ENCODE results near the gene NTMT1.

GRCh38 chr9:129656795-129657390 is 30.9 kb downstream of the NTMT1 start:
- TF ChIP-seq, protein P1, sequence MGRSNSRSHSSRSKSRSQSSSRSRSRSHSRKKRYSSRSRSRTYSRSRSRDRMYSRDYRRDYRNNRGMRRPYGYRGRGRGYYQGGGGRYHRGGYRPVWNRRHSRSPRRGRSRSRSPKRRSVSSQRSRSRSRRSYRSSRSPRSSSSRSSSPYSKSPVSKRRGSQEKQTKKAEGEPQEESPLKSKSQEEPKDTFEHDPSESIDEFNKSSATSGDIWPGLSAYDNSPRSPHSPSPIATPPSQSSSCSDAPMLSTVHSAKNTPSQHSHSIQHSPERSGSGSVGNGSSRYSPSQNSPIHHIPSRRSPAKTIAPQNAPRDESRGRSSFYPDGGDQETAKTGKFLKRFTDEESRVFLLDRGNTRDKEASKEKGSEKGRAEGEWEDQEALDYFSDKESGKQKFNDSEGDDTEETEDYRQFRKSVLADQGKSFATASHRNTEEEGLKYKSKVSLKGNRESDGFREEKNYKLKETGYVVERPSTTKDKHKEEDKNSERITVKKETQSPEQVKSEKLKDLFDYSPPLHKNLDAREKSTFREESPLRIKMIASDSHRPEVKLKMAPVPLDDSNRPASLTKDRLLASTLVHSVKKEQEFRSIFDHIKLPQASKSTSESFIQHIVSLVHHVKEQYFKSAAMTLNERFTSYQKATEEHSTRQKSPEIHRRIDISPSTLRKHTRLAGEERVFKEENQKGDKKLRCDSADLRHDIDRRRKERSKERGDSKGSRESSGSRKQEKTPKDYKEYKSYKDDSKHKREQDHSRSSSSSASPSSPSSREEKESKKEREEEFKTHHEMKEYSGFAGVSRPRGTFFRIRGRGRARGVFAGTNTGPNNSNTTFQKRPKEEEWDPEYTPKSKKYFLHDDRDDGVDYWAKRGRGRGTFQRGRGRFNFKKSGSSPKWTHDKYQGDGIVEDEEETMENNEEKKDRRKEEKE (IDR thresholded peaks at IDR 0.05), result no peak
- TF ChIP-seq MYC (IDR thresholded peaks at IDR 0.05; ENCODE audit: insufficient read depth, insufficient read length, insufficient replicate concordance, low read length, severe bottlenecking) (no peak), RAD21 (IDR thresholded peaks at IDR 0.05; ENCODE audit: insufficient read depth, low read depth, low read length) (no peak), MXI1 (IDR thresholded peaks at IDR 0.05; ENCODE audit: low read depth, low read length) (no peak), RAD51 (IDR thresholded peaks at IDR 0.05) (no peak), CEBPB (IDR thresholded peaks at IDR 0.05; ENCODE audit: borderline replicate concordance in 1 of 2, low read depth in 2 of 2, low read length in 2 of 2) (no peak), KLF5 (IDR thresholded peaks at IDR 0.05; ENCODE audit: partially characterized antibody) (no peak), EZH2 (IDR thresholded peaks at IDR 0.05; ENCODE audit: borderline replicate concordance, control insufficient read depth, low read depth, low read length) (no peak)
- TF ChIP-seq, protein P2, sequence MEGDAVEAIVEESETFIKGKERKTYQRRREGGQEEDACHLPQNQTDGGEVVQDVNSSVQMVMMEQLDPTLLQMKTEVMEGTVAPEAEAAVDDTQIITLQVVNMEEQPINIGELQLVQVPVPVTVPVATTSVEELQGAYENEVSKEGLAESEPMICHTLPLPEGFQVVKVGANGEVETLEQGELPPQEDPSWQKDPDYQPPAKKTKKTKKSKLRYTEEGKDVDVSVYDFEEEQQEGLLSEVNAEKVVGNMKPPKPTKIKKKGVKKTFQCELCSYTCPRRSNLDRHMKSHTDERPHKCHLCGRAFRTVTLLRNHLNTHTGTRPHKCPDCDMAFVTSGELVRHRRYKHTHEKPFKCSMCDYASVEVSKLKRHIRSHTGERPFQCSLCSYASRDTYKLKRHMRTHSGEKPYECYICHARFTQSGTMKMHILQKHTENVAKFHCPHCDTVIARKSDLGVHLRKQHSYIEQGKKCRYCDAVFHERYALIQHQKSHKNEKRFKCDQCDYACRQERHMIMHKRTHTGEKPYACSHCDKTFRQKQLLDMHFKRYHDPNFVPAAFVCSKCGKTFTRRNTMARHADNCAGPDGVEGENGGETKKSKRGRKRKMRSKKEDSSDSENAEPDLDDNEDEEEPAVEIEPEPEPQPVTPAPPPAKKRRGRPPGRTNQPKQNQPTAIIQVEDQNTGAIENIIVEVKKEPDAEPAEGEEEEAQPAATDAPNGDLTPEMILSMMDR (IDR thresholded peaks at IDR 0.05 in 2 of 3, conservative IDR thresholded peaks at IDR 0.05 in 1 of 3; ENCODE audit: control insufficient read depth in 2 of 3, extremely low read depth in 1 of 3, insufficient read depth in 1 of 3, low read depth in 3 of 3, low read length in 3 of 3), result no peak

Measured in GM12878 (cell line).